ENCODE measurements around the gene METRN.

METRN gene

DNA sequence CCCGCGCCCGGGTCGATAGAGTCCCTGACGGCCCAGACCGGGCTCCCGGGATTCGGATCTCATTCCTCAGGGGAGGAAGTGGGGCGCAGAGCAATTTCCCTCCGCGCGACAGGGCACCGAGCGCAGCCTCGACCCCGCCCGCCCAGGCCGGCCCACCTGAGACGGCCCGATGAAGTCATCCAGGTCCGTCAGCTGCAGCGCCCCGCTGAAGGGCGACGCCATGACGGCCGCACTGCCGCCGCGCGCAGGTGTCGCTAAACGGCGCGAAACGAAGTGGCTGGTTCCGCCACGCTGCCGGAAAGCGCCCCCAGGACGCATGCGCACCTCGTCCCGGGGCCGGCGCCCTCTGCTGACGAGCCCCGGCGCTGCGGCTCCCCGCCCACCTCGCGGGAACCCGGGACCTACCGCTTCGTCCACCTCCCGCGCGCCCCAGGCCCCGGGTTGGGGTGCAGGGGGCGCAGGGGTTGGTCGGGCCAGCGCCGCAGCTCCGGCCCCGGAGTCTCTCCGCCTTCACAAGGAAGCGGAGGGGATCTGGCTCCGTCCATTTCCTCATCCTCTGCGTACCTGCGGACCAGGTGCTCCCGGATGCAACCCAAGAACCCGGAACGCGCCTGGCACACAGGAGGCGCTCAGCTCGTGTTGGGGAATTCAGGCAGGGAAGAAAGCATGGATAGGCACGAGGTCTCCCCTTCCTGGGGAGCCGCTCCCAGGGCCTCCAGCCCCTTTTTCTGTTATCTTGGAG lies 26.0 kb downstream of the METRN start, which contains the start of gene CIAO3 (continued):
- TF ChIP-seq ZNF654 (tag by site-specific recombination; IDR thresholded peaks at IDR 0.05; ENCODE audit: low read depth) (0 out of 2 replicates have a peak, but pooled peaks have one; percentile 4), ZNF292 (tag by site-specific recombination; IDR thresholded peaks at IDR 0.05; ENCODE audit: borderline replicate concordance, low read depth) (no peak), ZNF571 (tag by site-specific recombination; IDR thresholded peaks at IDR 0.05) (no peak), KLF9 (tag by site-specific recombination; IDR thresholded peaks at IDR 0.05; ENCODE audit: low read depth) (peak; percentile 92), ZNF324 (tag by site-specific recombination; IDR thresholded peaks at IDR 0.05) (0 out of 2 replicates have a peak, but pooled peaks have one; percentile 43), ZNF266 (tag by site-specific recombination; IDR thresholded peaks at IDR 0.05; ENCODE audit: low read depth) (no peak), SCRT2 (tag by site-specific recombination; IDR thresholded peaks at IDR 0.05) (peak; percentile 56), ZNF776 (tag by site-specific recombination; IDR thresholded peaks at IDR 0.05; ENCODE audit: borderline replicate concordance) (no peak), ZBTB8A (tag by site-specific recombination; IDR thresholded peaks at IDR 0.05) (peak; percentile 81), ZBTB1 (tag by site-specific recombination; IDR thresholded peaks at IDR 0.05) (no peak), BCL11A (tag by site-specific recombination; IDR thresholded peaks at IDR 0.05; ENCODE audit: low read depth) (no peak), ZNF561 (tag by site-specific recombination; IDR thresholded peaks at IDR 0.05; ENCODE audit: borderline replicate concordance) (0 out of 2 replicates have a peak, but pooled peaks have one; percentile 19), ZNF544 (tag by site-specific recombination; IDR thresholded peaks at IDR 0.05) (no peak), ZNF274 (IDR thresholded peaks at IDR 0.05; ENCODE audit: low read length) (no peak), ZNF274 (tag by site-specific recombination; IDR thresholded peaks at IDR 0.05; ENCODE audit: borderline replicate concordance) (no peak), ZNF404 (tag by site-specific recombination; IDR thresholded peaks at IDR 0.05) (no peak), KLF1 (tag by site-specific recombination; IDR thresholded peaks at IDR 0.05) (peak; percentile 78), ZNF501 (tag by site-specific recombination; IDR thresholded peaks at IDR 0.05) (no peak; the same call in 1 of the 2 replicates), ZBTB17 (tag by site-specific recombination; IDR thresholded peaks at IDR 0.05) (peak; percentile 72), ZNF558 (tag by site-specific recombination; IDR thresholded peaks at IDR 0.05) (no peak), ZNF768 (tag by site-specific recombination; IDR thresholded peaks at IDR 0.05) (no peak), KLF7 (tag by site-specific recombination; IDR thresholded peaks at IDR 0.05; ENCODE audit: borderline replicate concordance) (no peak)
- TF ChIP-seq, protein P1, sequence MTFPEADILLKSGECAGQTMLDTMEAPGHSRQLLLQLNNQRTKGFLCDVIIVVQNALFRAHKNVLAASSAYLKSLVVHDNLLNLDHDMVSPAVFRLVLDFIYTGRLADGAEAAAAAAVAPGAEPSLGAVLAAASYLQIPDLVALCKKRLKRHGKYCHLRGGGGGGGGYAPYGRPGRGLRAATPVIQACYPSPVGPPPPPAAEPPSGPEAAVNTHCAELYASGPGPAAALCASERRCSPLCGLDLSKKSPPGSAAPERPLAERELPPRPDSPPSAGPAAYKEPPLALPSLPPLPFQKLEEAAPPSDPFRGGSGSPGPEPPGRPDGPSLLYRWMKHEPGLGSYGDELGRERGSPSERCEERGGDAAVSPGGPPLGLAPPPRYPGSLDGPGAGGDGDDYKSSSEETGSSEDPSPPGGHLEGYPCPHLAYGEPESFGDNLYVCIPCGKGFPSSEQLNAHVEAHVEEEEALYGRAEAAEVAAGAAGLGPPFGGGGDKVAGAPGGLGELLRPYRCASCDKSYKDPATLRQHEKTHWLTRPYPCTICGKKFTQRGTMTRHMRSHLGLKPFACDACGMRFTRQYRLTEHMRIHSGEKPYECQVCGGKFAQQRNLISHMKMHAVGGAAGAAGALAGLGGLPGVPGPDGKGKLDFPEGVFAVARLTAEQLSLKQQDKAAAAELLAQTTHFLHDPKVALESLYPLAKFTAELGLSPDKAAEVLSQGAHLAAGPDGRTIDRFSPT (tag by site-specific recombination; IDR thresholded peaks at IDR 0.05): 0 out of 2 replicates have a peak, but pooled peaks have one; percentile 13
- TF ChIP-seq, protein P2, sequence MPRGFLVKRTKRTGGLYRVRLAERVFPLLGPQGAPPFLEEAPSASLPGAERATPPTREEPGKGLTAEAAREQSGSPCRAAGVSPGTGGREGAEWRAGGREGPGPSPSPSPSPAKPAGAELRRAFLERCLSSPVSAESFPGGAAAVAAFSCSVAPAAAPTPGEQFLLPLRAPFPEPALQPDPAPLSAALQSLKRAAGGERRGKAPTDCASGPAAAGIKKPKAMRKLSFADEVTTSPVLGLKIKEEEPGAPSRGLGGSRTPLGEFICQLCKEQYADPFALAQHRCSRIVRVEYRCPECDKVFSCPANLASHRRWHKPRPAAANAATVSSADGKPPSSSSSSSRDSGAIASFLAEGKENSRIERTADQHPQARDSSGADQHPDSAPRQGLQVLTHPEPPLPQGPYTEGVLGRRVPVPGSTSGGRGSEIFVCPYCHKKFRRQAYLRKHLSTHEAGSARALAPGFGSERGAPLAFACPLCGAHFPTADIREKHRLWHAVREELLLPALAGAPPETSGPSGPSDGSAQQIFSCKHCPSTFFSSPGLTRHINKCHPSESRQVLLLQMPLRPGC (tag by site-specific recombination; IDR thresholded peaks at IDR 0.05): peak; percentile 72
- TF ChIP-seq, protein P3, sequence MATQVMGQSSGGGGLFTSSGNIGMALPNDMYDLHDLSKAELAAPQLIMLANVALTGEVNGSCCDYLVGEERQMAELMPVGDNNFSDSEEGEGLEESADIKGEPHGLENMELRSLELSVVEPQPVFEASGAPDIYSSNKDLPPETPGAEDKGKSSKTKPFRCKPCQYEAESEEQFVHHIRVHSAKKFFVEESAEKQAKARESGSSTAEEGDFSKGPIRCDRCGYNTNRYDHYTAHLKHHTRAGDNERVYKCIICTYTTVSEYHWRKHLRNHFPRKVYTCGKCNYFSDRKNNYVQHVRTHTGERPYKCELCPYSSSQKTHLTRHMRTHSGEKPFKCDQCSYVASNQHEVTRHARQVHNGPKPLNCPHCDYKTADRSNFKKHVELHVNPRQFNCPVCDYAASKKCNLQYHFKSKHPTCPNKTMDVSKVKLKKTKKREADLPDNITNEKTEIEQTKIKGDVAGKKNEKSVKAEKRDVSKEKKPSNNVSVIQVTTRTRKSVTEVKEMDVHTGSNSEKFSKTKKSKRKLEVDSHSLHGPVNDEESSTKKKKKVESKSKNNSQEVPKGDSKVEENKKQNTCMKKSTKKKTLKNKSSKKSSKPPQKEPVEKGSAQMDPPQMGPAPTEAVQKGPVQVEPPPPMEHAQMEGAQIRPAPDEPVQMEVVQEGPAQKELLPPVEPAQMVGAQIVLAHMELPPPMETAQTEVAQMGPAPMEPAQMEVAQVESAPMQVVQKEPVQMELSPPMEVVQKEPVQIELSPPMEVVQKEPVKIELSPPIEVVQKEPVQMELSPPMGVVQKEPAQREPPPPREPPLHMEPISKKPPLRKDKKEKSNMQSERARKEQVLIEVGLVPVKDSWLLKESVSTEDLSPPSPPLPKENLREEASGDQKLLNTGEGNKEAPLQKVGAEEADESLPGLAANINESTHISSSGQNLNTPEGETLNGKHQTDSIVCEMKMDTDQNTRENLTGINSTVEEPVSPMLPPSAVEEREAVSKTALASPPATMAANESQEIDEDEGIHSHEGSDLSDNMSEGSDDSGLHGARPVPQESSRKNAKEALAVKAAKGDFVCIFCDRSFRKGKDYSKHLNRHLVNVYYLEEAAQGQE (tag by site-specific recombination; IDR thresholded peaks at IDR 0.05): no peak
- TF ChIP-seq, protein P4, sequence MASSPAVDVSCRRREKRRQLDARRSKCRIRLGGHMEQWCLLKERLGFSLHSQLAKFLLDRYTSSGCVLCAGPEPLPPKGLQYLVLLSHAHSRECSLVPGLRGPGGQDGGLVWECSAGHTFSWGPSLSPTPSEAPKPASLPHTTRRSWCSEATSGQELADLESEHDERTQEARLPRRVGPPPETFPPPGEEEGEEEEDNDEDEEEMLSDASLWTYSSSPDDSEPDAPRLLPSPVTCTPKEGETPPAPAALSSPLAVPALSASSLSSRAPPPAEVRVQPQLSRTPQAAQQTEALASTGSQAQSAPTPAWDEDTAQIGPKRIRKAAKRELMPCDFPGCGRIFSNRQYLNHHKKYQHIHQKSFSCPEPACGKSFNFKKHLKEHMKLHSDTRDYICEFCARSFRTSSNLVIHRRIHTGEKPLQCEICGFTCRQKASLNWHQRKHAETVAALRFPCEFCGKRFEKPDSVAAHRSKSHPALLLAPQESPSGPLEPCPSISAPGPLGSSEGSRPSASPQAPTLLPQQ (tag by site-specific recombination; IDR thresholded peaks at IDR 0.05): peak; percentile 82
- TF ChIP-seq, protein P5, sequence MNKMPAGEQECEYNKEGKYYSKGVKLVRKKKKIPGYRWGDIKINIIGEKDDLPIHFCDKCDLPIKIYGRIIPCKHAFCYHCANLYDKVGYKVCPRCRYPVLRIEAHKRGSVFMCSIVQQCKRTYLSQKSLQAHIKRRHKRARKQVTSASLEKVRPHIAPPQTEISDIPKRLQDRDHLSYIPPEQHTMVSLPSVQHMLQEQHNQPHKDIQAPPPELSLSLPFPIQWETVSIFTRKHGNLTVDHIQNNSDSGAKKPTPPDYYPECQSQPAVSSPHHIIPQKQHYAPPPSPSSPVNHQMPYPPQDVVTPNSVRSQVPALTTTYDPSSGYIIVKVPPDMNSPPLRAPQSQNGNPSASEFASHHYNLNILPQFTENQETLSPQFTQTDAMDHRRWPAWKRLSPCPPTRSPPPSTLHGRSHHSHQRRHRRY (tag by site-specific recombination; IDR thresholded peaks at IDR 0.05): no peak
- TF ChIP-seq, protein P6, sequence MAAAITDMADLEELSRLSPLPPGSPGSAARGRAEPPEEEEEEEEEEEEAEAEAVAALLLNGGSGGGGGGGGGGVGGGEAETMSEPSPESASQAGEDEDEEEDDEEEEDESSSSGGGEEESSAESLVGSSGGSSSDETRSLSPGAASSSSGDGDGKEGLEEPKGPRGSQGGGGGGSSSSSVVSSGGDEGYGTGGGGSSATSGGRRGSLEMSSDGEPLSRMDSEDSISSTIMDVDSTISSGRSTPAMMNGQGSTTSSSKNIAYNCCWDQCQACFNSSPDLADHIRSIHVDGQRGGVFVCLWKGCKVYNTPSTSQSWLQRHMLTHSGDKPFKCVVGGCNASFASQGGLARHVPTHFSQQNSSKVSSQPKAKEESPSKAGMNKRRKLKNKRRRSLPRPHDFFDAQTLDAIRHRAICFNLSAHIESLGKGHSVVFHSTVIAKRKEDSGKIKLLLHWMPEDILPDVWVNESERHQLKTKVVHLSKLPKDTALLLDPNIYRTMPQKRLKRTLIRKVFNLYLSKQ (tag by site-specific recombination; IDR thresholded peaks at IDR 0.05; ENCODE audit: borderline replicate concordance): no peak

All from HEK293 (cell line).